RWPE1 (cell line): ENCODE data around the gene SECTM1.

Source experiments
- CTCF ChIA-PET: fragments of 350-600 bp; sonication (Branson Sonifier 250); formaldehyde crosslinking; extraction: SDS; loops from one replicate; lab custom pipeline; 2021; lab: Yijun Ruan, JAX
- POLR2A ChIA-PET: fragments of 400-600 bp; formaldehyde crosslinking; extraction: SDS; loops from one replicate; lab custom pipeline; 2020; ENCODE audit warnings: antibody characterized with exemption; ENCODE audit not compliant: low non-redundant PET; lab: Yijun Ruan, JAX
- DNase-seq: peaks from one replicate; pipeline ENCODE4 v3.0.0; 2012; ENCODE audit warnings: low spot score
- H3K27ac ChIP-seq: fragments of 450-650 bp; 2 replicates; pipeline ENCODE4 v1.5.1; 2017
- TF ChIP-seq, protein P1 (sequence below): fragments of 450-650 bp; conservative IDR thresholded peaks from 2 replicates; pipeline ENCODE4 v1.5.1; 2017; ENCODE audit warnings: low read depth, mild to moderate bottlenecking

Gene SECTM1

DNA sequence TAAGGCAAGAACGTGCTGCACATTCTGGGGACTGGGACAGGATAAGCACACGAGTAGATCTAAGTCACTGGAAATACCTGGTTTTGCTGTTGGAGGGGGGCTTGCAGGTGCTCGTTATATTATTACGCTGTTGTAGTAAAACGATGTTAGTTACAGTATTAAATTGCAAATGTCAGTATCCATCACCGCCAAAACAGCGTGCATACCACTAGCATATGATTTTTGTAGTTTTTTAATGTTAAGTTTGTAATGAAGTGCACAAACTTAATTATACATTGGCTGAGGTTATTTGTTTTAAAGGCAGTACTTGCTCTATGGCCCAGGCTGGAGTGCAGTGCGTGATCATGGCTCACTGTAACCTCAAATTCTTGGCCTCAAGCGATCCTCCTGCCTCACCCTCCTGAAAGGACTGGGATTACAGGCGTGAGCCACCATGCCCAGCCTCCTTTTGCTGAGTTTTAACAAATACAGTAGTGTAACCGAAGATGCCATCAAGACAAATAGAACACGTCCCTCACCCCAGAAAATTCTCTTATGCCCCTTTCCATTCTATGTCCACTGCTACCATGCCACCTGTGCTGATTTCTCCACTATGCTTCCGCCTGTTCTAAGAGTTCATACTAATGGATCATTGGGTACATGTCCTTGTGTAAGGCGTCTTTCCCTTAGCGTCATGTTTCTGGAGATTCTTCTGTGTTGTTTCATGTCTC lies 39.3 kb downstream of the SECTM1 start:
- H3K27ac ChIP-seq, result peak overlapping the region; percentile 100
- POLR2A ChIA-PET, result no interaction called here
- DNase-seq, result no peak
- CTCF ChIA-PET, result no interaction called here
- TF ChIP-seq, protein P1, sequence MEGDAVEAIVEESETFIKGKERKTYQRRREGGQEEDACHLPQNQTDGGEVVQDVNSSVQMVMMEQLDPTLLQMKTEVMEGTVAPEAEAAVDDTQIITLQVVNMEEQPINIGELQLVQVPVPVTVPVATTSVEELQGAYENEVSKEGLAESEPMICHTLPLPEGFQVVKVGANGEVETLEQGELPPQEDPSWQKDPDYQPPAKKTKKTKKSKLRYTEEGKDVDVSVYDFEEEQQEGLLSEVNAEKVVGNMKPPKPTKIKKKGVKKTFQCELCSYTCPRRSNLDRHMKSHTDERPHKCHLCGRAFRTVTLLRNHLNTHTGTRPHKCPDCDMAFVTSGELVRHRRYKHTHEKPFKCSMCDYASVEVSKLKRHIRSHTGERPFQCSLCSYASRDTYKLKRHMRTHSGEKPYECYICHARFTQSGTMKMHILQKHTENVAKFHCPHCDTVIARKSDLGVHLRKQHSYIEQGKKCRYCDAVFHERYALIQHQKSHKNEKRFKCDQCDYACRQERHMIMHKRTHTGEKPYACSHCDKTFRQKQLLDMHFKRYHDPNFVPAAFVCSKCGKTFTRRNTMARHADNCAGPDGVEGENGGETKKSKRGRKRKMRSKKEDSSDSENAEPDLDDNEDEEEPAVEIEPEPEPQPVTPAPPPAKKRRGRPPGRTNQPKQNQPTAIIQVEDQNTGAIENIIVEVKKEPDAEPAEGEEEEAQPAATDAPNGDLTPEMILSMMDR, result no peak

DNA sequence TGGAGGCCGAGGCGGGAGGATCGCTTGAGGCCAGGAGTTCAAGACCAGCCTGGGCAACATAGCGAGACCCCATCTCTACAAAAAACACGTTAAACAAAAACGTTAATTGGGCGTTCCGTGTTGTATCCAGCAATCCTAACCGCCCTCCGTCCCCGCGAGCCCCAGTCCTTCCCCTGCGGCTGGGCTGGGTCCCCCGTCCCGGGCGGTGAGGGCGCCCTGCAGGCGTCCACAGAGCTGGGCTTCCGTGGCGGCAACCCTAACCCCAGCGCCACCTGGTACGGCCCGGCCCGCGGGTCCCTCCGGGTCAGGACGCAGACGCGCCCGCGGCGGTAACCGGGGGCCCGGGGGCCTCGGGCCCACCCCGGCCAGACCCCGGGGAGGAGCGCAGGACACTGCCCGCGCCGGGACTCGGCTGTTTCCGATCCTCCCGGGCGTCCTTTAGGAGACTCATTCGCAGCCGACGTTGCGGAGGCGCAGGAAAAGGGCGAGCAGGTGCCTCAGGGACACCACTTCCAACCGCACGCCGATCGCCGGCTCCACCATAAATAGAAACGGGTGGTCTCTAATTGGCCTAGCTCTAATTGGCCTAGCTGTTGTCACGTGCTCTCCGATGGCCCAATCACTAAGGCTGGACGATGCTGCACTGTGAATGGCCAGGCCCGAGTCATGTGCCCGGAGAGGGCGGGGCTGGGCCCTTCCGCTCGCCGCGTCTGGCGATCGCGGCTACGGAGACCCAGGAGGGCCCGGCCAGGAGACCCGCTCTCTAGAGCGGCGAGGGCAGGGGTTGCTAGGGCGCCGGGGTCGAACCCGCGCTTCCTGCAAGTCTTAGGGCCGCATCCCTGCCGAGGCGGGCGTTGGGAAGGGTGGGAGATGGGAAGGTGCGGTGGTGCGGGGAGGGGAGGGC lies 41.1 kb downstream of the SECTM1 start:
- CTCF ChIA-PET, result no interaction called here
- peak; percentile 98 for DNase-seq
- peak overlapping the region; percentile 100 for H3K27ac ChIP-seq
- POLR2A ChIA-PET, result interaction anchor here (1.0 to 1.6 kb wide), 4 partner anchors 9 to 63 kb away, joined by 3 to 5 read pairs (median 4); partner anchors contain the start of gene SLC16A3
- TF ChIP-seq, protein P1, result no peak

DNA sequence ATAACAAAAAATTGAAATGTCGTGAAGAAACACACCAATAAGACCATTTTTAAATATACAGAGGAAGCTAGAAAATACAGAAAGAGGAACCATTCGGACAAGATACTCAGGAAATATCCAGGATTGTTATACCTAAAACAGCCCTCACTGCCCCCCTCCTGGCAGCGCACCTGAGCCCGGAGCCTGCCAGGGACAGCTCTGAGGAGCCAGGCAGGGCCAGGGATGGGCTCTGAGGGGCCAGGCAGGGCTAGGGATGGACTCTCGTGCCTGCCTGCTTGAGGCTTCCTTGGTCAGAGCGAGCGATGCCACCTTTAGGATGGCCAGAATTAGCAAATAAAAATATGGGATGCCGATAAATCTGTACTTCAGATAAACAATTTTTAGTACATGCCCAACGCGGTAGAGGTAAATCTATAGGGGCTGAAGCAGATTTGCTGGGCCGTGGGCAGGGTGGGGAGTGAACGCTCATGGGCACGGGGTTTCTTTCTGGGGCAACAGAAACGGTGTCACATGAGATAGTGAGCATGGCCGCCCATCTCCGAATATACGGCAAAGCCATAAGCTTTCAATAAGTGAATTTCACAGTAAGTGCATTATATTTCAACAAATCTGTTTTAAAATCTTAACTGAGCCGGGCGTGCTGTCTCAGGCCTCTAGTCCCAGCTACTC lies 41.9 kb downstream of the SECTM1 start:
- peak overlapping the region; percentile 100 for H3K27ac ChIP-seq
- TF ChIP-seq, protein P1, result no peak
- DNase-seq, result no peak
- CTCF ChIA-PET, result no interaction called here
- POLR2A ChIA-PET, result interaction anchor here (1.6 kb wide), 2 partner anchors 8 to 24 kb away, joined by 4 to 5 read pairs; no protein-coding TSS in a partner anchor

DNA sequence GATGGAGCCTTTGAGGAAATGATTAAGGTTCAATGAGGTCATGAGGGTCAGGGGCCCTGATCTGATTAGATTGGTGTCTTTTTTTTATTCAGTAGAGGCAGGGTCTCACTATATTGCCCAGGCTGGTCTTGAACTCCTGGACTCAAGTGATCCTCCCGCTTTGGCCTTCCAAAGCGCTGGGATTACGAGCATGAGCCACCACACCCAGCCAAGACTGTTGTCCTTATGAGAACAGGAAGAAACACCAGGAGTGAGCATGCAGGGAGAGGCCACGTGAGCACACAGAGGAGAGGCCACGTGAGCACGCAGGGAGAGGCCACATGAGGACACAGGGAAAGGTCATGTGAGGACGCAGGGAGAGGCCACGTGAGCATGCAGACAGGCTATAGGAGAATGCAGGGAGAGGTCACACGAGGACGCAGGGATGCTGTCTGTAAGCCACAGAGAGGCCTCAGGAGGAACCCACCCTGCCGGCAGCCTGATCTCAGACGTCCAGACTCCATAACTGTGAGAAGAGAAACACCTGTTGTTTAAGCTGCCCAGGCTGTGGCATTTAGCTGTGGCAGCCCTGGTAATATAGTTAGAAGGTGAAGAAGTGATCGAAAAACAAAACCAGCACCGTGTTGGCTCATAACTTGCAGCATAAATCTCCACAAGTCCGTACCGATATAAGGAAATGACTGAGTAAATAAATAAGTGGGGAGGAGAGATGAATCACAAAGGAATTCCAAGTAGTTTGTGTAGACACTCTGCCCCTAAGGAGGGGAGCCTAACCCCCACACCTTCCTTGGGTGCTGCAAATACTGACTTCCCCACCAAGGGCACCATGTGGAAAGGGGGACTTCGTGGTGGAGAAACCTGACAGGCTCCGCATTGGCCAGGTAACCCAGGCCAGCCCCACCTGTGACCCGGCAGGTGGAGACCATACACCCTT lies 45.4 kb downstream of the SECTM1 start:
- TF ChIP-seq, protein P1, result no peak
- peak; percentile 73 for DNase-seq
- peak overlapping the region; percentile 100 for H3K27ac ChIP-seq
- CTCF ChIA-PET, result no interaction called here
- POLR2A ChIA-PET, result no interaction called here

DNA sequence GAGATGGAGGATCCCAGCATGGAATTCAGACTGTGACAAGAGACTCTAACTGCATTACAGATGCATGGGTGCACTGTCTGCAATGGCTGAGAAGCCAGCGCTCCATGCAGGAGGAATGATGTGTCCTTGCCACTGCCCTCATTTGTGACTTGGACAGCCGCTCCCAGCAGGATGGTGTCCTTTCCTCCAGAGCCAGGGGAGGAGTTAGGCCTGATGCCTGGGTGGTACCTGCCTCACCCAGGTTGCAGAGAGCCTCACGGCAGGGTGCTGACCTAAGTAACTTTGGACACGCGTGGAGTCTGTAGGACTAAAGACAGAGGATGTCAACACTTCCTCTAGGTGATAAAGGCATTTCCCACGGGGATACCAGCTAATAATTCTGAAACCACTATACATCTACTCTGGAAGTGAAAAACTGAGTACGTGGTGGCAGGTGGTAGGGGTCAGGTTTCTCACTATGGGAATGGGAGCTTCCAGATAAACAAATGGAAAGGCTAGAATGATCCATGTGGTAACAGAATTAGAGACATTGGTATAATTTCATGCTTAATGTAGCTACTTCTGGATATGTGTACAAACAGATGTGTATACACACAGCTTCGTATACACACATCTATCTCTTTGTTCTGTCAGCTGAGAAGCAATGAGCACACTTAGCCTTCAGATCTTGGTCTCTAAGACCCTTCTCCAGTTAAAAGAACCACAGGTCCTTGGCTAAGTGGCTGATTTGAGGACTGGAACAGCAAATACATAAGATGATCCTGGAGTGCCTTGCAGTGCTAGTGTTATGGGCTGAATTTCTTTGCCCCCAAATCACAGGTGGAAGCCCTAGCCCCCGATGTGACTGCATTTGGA lies 46.3 kb downstream of the SECTM1 start:
- TF ChIP-seq, protein P1, result no peak
- H3K27ac ChIP-seq, result peak overlapping the region; percentile 100
- POLR2A ChIA-PET, result no interaction called here
- CTCF ChIA-PET, result no interaction called here
- DNase-seq, result no peak
